ENCODE measurements around the gene FUT7. TPM values are rescaled to one million over a fixed set of nuclear protein-coding genes. Genes with fewer than 3 reads are reported as not detected.

The FUT7 gene
- total and polyA plus RNA-seq, 2 of the 13 experiments (the other 11 are each of a cell fraction or from before 2014, with no cell fraction given): 0.05 TPM; not detected in 1

DNA sequence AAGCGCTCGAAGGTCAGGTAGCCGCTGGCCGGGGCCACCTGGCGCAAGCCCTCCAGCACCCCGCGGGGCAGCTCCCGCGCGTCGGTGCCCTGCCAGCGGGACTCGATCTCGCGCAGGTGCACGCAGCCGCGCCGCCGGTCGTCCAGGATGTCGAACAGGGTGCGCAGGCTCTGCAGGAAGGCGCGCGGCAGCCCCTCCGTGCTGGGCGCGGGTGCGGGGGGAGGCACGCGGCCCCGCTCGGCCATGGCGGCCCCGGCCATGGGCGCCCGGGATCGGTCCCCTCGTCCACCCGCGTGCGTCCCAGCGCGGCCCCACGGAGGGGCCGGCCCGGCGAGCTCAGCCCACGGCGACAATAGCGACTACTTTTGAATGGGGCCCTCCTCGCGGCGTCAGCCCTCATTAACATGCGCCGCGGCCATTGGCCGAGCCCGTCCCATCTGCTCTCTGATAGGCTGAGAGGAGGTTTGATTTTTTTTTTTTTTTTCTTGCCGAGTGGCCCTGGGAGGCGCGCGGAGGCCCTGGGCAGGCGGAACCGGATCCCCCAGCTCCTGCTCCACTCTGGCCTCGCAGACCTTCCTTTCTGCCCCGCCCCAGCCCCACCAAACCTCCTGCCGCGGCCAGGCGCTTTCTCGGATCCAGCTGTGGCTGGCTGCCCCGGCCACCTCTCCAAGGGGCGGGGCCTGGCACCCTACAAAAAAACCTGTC, 38.5 kb upstream of the FUT7 start, which contains the start of gene SAPCD2 (continued):
- TF ChIP-seq, protein P1, sequence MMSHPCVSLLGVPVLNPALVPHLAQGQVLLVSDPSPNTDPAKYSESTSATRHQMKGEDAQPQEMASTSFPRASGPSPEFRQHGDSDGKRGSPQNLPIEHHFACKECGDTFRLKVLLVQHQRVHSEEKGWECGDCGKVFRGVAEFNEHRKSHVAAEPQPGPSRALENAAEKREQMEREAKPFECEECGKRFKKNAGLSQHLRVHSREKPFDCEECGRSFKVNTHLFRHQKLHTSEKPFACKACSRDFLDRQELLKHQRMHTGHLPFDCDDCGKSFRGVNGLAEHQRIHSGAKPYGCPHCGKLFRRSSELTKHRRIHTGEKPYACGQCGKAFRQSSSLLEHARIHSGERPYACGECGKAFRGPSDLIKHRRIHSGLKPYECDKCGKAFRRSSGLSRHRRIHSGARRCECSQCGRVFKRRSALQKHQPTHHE (CRISPR knock-in tag; IDR thresholded peaks at IDR 0.05; ENCODE audit: borderline replicate concordance): 0 out of 2 replicates have a peak, but pooled peaks have one; percentile 22
- TF ChIP-seq RBFOX2 (IDR thresholded peaks at IDR 0.05; ENCODE audit: low read depth, low read length) (peak; percentile 73; the same call in 1 of the 2 replicates), KDM5B (CRISPR knock-in tag; IDR thresholded peaks at IDR 0.05; ENCODE audit: borderline replicate concordance) (peak; percentile 23; the same call in 1 of the 2 replicates), SIN3A (IDR thresholded peaks at IDR 0.05; ENCODE audit: borderline replicate concordance, low read depth, low read length) (0 out of 2 replicates have a peak, but pooled peaks have one; percentile 67), POLR2AphosphoS5 (IDR thresholded peaks at IDR 0.05; ENCODE audit: low read depth, low read length) (peak; percentile 79), PHF5A (CRISPR knock-in tag; IDR thresholded peaks at IDR 0.05; ENCODE audit: low read depth, unreplicated experiment) (no peak), SALL2 (CRISPR knock-in tag; IDR thresholded peaks at IDR 0.05) (0 out of 2 replicates have a peak, but pooled peaks have one; percentile 8), BHLHE40 (IDR thresholded peaks at IDR 0.05; ENCODE audit: low read length) (no peak), GTF3A (CRISPR knock-in tag; conservative IDR thresholded peaks at IDR 0.05) (0 out of 2 replicates have a peak, but pooled peaks have one; percentile 21)
- TF ChIP-seq, protein P2, sequence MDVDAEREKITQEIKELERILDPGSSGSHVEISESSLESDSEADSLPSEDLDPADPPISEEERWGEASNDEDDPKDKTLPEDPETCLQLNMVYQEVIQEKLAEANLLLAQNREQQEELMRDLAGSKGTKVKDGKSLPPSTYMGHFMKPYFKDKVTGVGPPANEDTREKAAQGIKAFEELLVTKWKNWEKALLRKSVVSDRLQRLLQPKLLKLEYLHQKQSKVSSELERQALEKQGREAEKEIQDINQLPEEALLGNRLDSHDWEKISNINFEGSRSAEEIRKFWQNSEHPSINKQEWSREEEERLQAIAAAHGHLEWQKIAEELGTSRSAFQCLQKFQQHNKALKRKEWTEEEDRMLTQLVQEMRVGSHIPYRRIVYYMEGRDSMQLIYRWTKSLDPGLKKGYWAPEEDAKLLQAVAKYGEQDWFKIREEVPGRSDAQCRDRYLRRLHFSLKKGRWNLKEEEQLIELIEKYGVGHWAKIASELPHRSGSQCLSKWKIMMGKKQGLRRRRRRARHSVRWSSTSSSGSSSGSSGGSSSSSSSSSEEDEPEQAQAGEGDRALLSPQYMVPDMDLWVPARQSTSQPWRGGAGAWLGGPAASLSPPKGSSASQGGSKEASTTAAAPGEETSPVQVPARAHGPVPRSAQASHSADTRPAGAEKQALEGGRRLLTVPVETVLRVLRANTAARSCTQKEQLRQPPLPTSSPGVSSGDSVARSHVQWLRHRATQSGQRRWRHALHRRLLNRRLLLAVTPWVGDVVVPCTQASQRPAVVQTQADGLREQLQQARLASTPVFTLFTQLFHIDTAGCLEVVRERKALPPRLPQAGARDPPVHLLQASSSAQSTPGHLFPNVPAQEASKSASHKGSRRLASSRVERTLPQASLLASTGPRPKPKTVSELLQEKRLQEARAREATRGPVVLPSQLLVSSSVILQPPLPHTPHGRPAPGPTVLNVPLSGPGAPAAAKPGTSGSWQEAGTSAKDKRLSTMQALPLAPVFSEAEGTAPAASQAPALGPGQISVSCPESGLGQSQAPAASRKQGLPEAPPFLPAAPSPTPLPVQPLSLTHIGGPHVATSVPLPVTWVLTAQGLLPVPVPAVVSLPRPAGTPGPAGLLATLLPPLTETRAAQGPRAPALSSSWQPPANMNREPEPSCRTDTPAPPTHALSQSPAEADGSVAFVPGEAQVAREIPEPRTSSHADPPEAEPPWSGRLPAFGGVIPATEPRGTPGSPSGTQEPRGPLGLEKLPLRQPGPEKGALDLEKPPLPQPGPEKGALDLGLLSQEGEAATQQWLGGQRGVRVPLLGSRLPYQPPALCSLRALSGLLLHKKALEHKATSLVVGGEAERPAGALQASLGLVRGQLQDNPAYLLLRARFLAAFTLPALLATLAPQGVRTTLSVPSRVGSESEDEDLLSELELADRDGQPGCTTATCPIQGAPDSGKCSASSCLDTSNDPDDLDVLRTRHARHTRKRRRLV (CRISPR knock-in tag; IDR thresholded peaks at IDR 0.05): peak; percentile 88; the same call in 1 of the 2 replicates
- TF ChIP-seq, protein P3, sequence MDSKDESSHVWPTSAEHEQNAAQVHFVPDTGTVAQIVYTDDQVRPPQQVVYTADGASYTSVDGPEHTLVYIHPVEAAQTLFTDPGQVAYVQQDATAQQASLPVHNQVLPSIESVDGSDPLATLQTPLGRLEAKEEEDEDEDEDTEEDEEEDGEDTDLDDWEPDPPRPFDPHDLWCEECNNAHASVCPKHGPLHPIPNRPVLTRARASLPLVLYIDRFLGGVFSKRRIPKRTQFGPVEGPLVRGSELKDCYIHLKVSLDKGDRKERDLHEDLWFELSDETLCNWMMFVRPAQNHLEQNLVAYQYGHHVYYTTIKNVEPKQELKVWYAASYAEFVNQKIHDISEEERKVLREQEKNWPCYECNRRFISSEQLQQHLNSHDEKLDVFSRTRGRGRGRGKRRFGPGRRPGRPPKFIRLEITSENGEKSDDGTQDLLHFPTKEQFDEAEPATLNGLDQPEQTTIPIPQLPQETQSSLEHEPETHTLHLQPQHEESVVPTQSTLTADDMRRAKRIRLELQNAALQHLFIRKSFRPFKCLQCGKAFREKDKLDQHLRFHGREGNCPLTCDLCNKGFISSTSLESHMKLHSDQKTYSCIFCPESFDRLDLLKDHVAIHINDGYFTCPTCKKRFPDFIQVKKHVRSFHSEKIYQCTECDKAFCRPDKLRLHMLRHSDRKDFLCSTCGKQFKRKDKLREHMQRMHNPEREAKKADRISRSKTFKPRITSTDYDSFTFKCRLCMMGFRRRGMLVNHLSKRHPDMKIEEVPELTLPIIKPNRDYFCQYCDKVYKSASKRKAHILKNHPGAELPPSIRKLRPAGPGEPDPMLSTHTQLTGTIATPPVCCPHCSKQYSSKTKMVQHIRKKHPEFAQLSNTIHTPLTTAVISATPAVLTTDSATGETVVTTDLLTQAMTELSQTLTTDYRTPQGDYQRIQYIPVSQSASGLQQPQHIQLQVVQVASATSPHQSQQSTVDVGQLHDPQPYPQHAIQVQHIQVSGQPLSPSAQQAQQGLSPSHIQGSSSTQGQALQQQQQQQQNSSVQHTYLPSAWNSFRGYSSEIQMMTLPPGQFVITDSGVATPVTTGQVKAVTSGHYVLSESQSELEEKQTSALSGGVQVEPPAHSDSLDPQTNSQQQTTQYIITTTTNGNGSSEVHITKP (CRISPR knock-in tag; IDR thresholded peaks at IDR 0.05; ENCODE audit: low read depth): no peak
- TF ChIP-seq, protein P4, sequence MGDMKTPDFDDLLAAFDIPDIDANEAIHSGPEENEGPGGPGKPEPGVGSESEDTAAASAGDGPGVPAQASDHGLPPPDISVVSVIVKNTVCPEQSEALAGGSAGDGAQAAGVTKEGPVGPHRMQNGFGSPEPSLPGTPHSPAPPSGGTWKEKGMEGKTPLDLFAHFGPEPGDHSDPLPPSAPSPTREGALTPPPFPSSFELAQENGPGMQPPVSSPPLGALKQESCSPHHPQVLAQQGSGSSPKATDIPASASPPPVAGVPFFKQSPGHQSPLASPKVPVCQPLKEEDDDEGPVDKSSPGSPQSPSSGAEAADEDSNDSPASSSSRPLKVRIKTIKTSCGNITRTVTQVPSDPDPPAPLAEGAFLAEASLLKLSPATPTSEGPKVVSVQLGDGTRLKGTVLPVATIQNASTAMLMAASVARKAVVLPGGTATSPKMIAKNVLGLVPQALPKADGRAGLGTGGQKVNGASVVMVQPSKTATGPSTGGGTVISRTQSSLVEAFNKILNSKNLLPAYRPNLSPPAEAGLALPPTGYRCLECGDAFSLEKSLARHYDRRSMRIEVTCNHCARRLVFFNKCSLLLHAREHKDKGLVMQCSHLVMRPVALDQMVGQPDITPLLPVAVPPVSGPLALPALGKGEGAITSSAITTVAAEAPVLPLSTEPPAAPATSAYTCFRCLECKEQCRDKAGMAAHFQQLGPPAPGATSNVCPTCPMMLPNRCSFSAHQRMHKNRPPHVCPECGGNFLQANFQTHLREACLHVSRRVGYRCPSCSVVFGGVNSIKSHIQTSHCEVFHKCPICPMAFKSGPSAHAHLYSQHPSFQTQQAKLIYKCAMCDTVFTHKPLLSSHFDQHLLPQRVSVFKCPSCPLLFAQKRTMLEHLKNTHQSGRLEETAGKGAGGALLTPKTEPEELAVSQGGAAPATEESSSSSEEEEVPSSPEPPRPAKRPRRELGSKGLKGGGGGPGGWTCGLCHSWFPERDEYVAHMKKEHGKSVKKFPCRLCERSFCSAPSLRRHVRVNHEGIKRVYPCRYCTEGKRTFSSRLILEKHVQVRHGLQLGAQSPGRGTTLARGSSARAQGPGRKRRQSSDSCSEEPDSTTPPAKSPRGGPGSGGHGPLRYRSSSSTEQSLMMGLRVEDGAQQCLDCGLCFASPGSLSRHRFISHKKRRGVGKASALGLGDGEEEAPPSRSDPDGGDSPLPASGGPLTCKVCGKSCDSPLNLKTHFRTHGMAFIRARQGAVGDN (CRISPR knock-in tag; IDR thresholded peaks at IDR 0.05): peak; percentile 79
- TF ChIP-seq, protein P5, sequence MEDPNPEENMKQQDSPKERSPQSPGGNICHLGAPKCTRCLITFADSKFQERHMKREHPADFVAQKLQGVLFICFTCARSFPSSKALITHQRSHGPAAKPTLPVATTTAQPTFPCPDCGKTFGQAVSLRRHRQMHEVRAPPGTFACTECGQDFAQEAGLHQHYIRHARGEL (CRISPR knock-in tag; IDR thresholded peaks at IDR 0.05): no peak
